Loucy (cell line): Measurements from ENCODE around the gene AMDHD1.

Source experiments
- EZH2phosphoT487 ChIP-seq: fragments of 200-600 bp; IDR thresholded peaks from 2 replicates; pipeline ENCODE4 v1.6.1; 2018; ENCODE audit warnings: antibody characterized with exemption, mild to moderate bottlenecking, moderate library complexity, borderline replicate concordance
- TF ChIP-seq, protein P1 (sequence below): fragments of 200-600 bp; sonication (generic); conservative IDR thresholded peaks from 2 replicates; pipeline ENCODE4 v1.5.1; 2014; ENCODE audit warnings: mild to moderate bottlenecking, antibody characterized with exemption, low read length

DNA sequence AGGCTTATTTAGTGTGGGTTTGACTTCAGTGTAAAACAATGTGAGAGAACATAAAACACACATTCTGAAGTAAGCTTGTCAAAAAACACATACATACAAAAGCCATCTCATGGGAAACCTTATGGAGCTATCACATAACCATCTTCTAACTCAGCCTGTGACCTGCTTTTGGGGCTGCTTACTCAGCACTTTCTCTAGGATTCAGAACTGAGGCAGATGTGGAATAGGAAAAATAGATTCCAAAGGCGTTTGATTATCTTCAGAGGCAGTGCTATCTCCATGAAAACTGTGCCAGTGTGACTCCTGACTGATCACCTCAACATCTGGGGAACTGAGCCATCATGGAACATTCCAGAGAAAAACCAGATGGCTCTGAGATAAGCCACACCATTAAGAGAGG lies 39.5 kb downstream of the AMDHD1 start:
- TF ChIP-seq, protein P1, sequence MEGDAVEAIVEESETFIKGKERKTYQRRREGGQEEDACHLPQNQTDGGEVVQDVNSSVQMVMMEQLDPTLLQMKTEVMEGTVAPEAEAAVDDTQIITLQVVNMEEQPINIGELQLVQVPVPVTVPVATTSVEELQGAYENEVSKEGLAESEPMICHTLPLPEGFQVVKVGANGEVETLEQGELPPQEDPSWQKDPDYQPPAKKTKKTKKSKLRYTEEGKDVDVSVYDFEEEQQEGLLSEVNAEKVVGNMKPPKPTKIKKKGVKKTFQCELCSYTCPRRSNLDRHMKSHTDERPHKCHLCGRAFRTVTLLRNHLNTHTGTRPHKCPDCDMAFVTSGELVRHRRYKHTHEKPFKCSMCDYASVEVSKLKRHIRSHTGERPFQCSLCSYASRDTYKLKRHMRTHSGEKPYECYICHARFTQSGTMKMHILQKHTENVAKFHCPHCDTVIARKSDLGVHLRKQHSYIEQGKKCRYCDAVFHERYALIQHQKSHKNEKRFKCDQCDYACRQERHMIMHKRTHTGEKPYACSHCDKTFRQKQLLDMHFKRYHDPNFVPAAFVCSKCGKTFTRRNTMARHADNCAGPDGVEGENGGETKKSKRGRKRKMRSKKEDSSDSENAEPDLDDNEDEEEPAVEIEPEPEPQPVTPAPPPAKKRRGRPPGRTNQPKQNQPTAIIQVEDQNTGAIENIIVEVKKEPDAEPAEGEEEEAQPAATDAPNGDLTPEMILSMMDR: no peak
- TF ChIP-seq EZH2phosphoT487: no peak
